Middle frontal gyrus (tissue), 1 donor: ENCODE measurements around the gene PTPRD.

Source experiments
- DNase-seq: peaks from one replicate; pipeline ENCODE4 v3.0.0-alpha.2; 2015; ENCODE audit warnings: low spot score; ENCODE audit errors: extremely low spot score

Gene PTPRD

GRCh38 chr9:10173561-10173960, 439.2 kb downstream of the PTPRD start:
- DNase-seq = no peak

GRCh38 chr9:10172476-10172875, 440.3 kb downstream of the PTPRD start:
- no peak for DNase-seq

GRCh38 chr9:10168241-10168640, 444.6 kb downstream of the PTPRD start:
- DNase-seq = no peak

- no peak for DNase-seq
Measured at GRCh38 chr9:10148796-10149195, 464.0 kb downstream of the PTPRD start.

GRCh38 chr9:10146517-10147331, 466.1 kb downstream of the PTPRD start:
- no peak for DNase-seq

GRCh38 chr9:10144355-10144754, 468.4 kb downstream of the PTPRD start:
- DNase-seq = no peak

- no peak for DNase-seq
Measured at GRCh38 chr9:10135553-10135952, 477.2 kb downstream of the PTPRD start.

GRCh38 chr9:10134266-10134665, 478.5 kb downstream of the PTPRD start:
- DNase-seq = no peak

GRCh38 chr9:10130061-10130675, 482.6 kb downstream of the PTPRD start:
- no peak for DNase-seq

- no peak for DNase-seq
Measured at GRCh38 chr9:10127867-10128266, 484.9 kb downstream of the PTPRD start.

- DNase-seq = no peak
Measured at GRCh38 chr9:10112798-10113197, 500.0 kb downstream of the PTPRD start.

GRCh38 chr9:10112070-10112469, 500.7 kb downstream of the PTPRD start:
- DNase-seq = no peak

- DNase-seq = peak; percentile 23
Measured at GRCh38 chr9:10108815-10109214, 504.0 kb downstream of the PTPRD start.

- DNase-seq = no peak
Measured at GRCh38 chr9:10104774-10105173, 508.0 kb downstream of the PTPRD start.

- no peak for DNase-seq
Measured at GRCh38 chr9:10095208-10095607, 517.6 kb downstream of the PTPRD start.

- DNase-seq = no peak
Measured at GRCh38 chr9:10094563-10094962, 518.2 kb downstream of the PTPRD start.

- DNase-seq = no peak
Measured at GRCh38 chr9:10080012-10080411, 532.8 kb downstream of the PTPRD start.

- no peak for DNase-seq
Measured at GRCh38 chr9:10079284-10079964, 533.4 kb downstream of the PTPRD start.

GRCh38 chr9:10071579-10071978, 541.2 kb downstream of the PTPRD start:
- DNase-seq = no peak

GRCh38 chr9:10062629-10063395, 550.0 kb downstream of the PTPRD start:
- DNase-seq = peak; percentile 56

GRCh38 chr9:10059044-10059443, 553.8 kb downstream of the PTPRD start:
- no peak for DNase-seq
